NB4 (cell line): ENCODE results near the gene GCSAM.

Source experiments
- MAX ChIP-seq: IDR thresholded peaks from 2 replicates; pipeline ENCODE4 v1.6.1; 2011; ENCODE audit warnings: low read depth, low read length
- TF ChIP-seq, protein P1 (sequence below): IDR thresholded peaks from one replicate; pipeline ENCODE4 v1.5.1; 2012; ENCODE audit warnings: low read depth, low read length

GRCh38 chr3:112115806-112116383, 17.2 kb downstream of the GCSAM start:
- TF ChIP-seq, protein P1, sequence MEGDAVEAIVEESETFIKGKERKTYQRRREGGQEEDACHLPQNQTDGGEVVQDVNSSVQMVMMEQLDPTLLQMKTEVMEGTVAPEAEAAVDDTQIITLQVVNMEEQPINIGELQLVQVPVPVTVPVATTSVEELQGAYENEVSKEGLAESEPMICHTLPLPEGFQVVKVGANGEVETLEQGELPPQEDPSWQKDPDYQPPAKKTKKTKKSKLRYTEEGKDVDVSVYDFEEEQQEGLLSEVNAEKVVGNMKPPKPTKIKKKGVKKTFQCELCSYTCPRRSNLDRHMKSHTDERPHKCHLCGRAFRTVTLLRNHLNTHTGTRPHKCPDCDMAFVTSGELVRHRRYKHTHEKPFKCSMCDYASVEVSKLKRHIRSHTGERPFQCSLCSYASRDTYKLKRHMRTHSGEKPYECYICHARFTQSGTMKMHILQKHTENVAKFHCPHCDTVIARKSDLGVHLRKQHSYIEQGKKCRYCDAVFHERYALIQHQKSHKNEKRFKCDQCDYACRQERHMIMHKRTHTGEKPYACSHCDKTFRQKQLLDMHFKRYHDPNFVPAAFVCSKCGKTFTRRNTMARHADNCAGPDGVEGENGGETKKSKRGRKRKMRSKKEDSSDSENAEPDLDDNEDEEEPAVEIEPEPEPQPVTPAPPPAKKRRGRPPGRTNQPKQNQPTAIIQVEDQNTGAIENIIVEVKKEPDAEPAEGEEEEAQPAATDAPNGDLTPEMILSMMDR: no peak
- TF ChIP-seq MAX: no peak
